IPS DF 19.7 (cell line): ENCODE measurements around the gene RABAC1.
"Not testable (repeated sequence)": the region's sequence is repeated elsewhere in the genome, so short reads cannot be mapped to it uniquely, and the experiment has no call there.

Experiments
- DNase-seq: peaks from one replicate; pipeline ENCODE4 v3.0.0-alpha.2; 2013; ENCODE audit warnings: low read depth, low spot score

RABAC1 gene, protein sequence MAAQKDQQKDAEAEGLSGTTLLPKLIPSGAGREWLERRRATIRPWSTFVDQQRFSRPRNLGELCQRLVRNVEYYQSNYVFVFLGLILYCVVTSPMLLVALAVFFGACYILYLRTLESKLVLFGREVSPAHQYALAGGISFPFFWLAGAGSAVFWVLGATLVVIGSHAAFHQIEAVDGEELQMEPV

DNA sequence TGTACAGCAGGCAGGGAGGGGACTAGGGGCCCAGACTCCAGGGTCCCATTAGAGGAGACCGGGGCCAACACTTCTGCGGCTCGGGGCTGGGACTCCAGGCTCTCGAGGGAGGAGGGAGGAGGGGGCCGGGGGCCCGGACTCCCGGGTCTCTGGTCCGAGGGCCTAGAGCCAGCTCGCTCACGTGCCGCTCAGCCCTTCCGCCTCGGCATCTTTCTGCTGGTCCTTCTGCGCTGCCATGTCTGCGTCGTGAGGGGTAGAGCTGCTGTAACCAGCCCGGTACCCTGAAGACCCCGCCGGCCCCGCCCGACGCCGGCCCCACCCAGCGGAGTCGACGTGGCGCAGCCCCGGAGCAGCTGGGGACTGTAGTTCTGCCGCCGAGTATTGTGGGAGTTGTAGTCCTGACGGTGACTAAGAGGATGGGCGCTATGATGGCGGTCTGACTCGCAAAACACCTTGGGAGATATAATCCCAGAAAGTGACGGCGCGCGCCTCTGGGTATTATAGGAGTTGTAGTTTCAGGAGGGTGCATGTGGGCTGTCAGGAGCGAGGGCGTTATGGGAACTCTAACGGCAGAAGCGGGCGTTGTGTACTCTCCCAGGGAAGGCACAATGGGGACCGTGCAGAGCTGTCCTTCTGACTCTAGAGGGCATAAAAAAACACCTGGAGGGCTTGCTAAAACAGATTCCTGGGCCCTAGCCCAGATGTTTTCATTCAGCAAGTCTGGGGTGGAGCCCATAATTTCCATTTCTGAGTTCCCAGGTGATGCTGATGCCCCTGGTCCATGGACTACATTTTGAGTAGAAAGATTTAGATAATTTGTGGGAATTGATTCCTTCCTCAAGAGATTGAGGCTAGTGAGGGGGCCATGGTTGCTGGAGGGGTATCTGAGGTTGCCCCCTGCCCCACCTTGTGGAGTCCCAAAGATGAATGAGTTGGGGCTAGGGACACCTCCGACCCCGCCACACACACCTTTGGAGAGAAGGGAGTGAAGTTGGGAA is at the start of gene RABAC1:
Gene RABAC1, minus strand, starts transcription at position 266 of the 998 bp plus-strand sequence. Its CDS starts 29 bp downstream, at position 237.
- DNase-seq: peak; percentile 93

DNA sequence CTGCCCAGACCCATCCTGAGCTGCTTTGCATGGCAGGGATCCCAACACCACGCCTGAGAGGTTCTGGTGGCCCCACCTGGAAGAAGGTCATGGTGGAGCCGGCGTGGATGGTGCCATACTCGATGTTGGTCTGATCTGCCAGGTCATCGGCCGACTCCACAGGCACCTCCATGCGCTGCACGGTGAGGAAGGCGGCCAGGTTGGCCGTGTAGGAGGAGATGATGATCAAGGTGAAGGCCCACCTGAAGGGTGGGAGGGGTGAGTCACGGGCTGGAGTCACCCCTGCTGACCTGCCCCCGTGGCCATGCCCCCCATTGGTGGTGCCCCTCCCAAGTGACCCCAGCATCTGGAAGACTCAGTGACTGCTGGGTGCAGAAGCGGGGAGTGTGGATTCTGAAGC is 47.4 kb upstream of the RABAC1 start:
- DNase-seq: no peak

DNA sequence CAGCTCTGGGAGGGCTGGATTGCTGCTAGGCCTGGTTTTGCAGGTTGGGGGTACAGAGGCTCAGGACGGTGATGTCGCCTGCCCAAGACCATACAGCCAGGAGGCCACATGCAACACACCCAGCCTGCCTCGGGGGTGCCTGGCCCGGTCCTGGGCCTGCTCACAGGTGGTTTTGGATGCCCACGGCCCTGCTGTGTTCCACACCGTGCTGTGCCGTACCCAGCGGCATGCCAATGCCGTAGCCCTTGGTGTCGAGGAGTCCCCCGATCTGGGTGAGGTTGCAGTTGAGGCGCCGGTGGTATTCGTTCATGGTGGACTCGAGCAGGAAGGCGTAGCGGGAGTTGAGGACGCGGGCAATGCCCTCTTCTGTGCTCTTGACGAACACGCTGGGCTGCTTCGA is 46.4 kb upstream of the RABAC1 start:
- no peak for DNase-seq

DNA sequence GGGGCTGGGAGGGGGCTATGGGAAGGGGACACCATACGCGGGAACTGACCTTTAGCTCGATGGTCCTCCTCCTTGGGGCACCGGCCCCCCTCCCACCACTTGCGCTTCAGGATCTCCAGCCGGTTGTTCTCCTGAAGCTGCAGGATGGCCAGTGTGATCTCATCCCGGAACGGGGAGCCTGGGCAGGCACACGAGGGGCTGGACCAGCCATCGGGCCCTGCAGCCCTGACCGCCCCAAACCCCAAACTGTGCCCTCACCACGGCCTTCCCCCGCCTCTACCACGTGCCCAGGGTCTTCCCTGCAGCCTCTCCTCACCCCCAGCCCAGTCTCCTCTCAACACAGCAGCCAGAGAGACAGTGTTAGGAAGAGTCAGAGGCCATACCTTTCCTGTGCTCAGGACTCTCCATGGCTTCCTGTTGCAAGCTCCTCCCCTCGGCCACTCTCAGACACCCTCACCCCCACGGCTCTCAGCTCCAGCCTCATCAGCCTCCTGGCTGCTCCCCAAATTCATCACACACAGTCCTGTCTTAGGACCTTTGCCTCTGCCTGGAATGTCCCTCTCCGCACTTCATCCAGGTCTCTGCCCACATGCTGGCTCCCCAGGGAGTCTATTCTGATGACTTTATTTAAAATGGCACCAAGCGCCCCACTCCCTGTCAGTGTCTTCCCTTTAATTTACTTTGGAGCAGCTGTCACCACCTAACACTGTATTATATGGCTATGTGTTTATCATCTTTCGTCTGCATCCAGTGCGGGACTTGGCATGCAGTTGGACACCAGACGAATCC is 44.6 kb upstream of the RABAC1 start:
- DNase-seq: no peak

DNA sequence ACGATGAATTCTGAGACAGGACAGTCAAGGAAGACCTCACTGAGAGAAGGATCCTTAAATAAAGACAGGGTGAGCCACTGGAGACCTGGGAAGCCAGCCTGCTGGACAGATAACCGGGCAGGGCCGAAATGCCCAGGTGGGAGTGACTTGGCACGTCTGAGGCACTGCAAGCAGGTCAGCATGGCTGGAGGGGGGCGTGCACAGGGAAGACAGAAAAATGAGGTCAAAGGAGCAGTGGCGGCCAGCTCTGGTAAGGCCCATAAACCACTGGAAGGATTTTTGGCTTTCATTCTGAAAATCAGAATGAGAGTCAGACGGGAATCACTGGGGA is 40.7 kb upstream of the RABAC1 start:
- no peak for DNase-seq

DNA sequence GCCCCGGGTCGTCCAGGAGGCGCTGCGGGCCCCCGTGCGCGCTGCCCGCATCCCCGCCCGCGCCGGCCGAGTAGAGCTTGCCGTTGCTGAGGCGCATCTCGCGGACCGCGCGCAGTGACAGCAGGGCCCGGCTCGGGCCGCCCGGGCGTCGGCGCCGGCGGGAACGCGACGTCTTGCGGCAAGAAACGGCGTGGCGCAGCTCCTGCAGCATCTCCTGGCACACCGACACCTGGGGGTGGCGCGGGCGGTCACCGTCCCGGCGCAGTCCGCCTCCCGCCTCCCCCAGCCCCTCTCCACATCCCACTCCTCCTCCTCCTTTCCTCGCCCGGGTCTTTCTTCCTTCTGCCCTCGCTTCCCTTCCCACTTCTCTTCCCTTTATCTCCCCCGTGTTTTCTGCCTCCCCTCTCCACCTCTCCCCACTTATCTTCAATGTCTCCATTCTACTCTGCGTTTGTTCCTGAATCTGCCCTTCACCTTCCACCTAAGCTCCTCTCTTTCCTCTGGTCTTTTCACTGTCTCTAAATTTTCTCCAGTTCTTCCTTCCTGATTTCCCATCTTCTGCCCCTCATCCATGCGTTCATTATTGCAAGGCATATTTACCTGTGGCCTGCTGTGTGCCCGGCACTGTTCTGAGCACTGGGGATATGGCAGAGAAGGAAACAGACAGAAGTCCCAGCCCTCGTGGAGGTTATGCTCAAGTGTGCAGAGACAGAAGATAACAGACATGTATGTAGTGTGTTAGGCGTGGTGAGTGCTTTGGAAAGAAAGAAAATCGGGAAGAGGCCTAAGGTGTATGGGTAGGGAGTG is 40.2 kb upstream of the RABAC1 start:
- DNase-seq: no peak

DNA sequence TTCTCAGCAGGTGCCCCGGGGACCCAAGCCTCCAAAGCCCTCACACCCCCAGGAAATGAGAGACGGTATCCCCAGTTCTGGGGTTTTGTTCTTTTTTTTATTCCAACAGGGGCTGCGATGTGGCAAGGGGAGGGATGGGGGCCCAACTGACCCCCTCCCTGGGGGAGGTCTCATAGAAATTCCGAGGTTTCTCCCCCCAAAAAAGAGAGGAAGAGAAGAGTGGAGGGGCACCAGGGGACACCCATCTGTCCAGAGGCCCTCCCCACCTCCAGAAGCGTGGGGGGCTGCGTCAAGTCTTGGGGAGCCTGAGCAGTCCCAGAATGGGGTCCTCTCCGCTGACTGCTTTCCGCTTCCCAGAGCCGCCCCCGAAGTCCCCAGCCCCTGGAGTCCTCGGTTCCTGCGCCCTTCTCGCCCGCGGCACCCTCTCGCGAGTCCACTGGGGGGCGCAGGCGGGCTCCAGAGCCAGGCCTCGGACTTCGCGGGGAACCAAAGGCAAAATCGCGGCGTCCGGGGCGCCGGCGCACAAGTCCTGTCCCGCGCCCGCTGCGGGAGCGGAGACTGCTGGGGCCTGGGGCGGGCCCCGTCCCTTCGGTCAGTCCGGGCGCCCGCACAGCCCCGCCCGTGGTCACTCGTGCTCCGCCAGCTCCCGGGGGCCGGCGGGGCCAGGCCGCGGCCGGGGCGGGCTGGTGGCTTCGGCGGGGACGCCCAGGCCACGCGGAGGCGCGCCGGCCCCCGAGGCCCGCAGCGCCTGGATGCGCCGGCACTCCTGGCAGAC is 39.3 kb upstream of the RABAC1 start:
- no peak for DNase-seq

DNA sequence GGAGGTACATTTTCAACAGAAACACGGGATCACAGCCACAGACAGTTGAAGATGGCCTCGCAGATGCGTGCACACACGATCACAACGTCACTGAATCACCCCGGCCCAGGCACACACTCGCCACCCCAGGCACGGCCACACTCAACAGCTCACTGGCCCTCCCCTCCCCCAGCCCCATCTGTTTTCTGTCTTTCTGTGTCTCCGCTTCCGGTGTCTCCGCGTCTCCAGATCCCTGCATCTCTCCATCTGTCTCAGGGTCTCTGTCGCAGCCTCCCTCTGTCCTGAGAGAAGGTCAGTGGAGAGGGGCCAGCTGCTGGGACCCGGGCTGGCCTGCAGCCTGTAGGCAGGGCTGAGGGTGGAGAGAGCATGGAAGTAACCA is 38.7 kb upstream of the RABAC1 start:
- DNase-seq: no peak

DNA sequence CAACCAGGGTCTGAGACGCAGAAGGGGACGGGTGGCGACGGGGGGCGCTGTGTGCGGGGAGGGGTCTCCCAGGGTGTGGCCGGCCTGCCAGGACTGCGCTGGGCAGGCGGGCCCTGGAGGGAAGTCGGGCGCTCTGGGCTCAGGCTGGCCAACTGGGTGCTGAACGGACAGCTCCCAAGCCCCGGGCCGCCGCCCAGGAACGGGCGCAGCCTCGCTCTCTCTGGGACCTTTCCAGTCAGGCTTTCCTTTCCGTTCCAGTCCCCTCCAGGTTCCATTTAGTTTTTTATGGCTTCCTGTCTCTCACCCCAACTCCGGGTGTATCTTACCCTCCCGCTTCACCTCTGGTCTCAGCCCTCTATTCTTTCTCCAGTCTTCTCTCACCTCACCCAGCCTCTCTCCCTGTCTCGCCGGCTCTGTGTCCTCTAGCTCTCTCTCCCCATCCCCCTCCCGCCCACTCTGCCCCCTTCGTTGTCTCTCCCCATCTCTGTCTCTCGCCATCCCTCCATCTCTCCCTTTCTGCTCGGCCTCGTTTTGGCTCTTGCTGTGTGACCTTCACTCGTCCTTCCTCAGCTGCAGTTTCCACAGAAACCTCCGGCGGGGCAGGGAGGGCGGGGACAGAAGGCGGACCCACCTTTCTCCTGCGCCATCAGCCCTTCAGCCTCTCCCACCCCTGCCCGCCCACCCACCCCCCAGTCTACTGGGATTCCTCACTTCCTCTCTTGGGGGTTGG is 38.2 kb upstream of the RABAC1 start:
- no peak for DNase-seq

DNA sequence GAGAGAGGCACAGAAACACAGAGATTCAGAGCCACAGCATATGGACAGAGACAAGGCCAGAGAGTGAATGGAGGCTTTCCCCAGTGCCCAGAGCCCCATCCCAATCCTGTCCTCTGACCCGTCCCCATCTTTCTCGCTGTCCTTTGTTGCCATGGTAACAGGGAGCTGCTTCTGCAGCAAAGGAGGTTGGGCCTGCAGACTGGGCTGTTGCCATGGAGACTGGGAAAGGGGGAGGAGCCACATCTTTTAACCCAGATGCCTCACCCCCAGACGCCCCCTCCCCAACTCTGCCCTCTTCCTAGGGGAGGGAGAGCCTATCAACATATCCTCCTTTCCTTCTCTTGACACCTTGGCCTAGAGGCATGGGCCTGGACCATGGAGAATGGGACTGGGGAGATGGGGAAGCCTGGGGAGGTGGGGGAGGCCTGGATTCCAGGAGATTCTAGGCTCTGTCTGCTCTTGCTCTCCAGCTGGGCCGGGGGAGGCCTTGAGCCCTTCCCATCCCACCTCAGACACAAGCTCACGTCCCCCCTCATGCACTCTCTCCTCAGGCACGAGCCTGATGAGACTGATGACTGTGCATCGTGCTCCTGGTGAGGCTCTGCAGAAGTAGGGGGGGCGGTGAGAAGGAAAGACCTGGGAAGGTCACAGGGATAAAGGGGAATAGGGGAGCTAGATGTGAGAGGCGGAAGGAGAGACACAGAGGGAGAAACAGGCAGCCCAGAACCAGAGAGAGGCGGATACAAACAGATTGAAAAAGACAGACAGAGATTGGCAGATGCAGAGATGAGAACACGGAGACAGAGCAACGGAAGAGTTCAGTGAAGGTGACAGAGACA is 37.1 kb upstream of the RABAC1 start:
- DNase-seq: peak; percentile 48

DNA sequence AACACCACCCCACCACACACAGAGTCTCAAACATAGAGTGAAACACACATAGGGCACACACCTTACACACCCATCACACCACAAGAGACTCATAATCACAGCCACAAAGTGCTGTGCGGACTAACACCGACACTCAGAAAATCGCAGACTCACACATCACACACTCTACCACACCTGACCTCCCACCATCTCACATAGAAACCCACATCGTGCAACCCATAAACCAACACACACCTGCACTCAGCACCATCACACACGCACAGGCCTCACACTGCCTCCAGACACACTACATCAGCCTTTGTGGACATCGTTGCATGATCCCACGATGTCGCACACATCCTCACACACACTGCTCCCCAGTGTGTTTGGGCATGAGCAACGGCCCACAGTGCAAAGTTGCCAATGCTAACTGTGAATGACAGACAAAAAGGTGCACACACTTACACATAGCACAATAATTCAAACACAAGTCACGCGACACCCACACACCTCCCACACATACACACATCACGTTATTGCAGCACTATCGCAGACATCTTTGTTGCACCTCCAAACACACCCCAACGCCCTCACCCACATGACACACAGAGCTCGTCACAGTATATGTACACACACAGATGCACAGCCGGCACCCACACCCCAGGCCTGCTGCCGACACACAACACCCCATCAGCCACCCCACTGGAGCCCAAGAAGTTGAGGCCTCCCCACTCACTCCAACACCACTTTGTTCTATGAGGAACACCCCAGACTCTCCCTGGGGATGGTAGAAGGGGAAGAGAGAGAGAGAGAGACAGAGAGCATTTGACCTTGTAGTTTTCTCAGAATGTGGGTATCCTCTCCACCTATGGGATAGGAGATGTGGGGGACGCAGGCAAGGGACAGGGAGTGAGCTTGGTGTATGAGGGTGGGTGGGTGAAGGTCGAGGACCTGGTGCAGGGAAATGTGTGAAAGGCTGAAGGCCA is 36.2 kb upstream of the RABAC1 start:
- no peak for DNase-seq

DNA sequence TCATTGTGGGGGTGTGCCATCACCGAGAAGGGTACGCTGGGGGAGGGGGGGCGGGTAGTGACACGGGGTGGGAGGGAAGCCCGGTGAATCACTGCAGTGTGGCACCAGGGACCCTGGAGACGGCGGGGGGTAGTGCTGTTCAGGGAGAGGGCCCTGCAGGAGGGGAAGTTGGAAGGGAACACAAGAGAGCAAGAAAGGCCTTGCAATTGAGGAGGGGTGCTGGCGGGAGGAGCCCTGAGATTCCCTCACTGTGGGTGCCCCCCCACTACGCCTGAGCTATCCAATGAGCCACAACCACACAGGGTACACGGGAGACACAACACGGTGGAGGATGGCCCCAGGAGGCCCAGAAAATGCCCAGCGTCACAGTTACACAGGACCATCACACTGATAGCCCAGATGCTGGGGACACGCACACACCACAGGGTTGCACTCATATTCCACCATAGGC is 35.4 kb upstream of the RABAC1 start:
- no peak for DNase-seq

DNA sequence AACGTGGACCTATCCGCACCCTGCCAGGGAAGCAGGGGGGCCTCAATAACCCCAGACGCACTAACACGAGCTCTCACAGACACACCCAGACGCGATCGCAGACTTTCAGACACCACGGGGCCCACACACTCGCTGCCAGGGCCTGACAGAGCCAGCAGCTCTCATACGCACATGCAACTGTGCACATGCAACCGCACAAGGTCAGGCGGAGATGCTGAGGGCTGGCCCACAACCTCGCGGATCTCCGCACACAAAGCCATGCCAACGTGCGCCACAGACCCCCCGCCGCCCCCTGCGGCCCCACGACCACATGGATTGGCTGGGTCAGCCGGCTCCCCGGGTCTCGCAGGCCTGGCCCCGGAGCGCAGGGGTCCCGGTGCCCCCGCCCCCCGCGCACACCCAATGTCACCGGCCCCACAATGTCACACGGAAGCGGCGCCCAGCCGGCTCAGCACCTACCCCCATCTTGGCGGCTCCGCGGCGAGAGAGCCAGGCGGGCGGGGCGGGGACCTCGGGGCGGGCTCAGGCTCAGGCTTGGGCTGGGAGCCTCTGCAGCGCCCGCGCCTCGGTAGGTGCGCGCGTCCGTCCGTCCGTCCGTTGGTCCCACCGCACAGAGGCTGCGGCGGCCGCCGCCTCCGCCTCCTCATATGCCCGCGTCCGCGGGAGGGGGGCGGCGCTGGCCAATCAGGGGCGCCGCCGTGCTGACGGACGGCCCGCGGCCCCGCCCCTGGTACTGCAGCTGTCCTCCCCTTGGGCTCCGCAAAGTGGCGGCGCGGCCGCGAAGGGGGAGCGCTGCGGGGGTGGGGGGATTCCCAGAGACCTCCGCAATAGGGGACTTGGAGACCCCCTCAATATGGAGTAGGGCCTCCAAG is 34.7 kb upstream of the RABAC1 start, which contains the start of gene ATP1A3:
Gene ATP1A3, minus strand, starts transcription at position 619 of the 872 bp plus-strand sequence. Its CDS starts 154 bp downstream, at position 465.
- no peak for DNase-seq

DNA sequence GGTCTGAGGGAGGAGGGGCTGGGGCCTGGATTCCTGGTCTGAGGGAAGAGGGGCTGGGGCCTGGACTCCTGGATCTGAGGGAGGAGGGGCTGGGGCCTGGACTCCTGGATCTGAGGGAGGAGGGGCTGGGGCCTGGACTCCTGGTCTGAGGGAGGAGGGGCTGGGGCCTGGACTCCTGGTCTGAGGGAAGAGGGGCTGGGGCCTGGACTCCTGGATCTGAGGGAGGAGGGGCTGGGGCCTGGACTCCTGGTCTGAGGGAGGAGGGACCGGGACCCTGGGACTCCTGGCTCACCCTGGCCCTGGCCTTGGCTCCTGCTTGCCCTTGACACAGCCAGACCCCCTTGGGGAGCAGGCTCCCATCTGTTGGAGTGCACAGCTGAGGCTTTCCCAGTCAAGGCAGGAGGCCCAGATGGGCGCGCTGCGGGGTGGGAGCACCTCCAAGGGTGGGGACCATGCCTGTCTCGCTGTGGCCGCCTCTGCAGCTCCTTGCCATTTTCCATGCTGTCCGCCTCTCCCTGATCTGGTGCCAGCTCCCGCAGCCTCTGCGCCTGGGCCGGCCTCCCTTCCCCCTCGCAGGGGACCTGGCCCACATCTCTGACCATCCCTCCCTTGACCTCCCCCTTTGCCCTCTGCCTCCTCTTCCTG is 32.9 kb upstream of the RABAC1 start:
- not testable (repeated sequence) for DNase-seq

DNA sequence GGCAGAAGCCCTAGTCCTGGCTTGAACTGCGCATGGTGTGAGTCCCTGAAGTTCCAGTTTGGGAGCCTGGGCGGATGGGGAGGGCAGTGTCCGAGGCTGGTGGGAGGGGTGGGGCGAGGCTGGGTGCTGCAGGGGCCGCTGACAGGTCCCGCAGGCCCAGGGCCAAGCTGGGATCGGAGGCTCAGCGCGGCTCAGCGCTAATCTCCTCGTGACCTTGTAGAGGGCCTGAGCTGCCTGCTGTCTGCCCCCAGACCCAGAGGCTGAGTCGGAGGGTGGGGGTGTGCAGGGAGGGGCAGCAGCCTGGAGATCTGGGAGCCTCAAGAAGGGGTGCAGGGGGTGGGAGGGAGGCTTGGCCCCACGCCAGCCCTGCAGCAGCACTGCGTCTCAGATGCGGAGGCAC is 31.9 kb upstream of the RABAC1 start:
- no peak for DNase-seq

DNA sequence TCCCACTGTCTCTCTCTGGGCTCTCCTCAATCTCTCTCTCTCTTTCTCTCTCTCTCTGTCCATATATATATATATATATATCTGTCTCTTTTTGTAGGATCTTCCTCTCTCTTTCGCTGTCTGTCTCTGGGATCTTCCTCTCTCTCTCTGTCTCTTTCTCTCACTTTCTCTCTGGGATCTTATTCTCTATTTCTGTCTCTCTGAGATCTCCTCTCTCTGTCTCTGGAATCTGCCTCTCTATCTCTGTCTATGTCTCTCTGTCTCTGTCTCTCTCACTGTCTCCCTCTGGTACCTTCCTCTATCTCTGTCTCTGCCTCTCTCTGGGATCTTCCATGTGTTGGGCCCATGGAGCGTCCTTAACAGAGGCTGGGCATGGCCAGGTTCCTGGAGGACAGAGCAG is 31.5 kb upstream of the RABAC1 start:
- no peak for DNase-seq
